A673 (cell line): ENCODE results near the gene ANKMY1. TPM values are rescaled to one million over a fixed set of nuclear protein-coding genes. Genes with fewer than 3 reads are reported as not detected.

Experiments
- BruUV-seq: library from RNA; stranded (reverse); fragments of 400-500 nt; replicated peaks from 2 replicates; lab custom pipeline; 2021; lab: Mats Ljungman, UMichigan
- CTCF ChIA-PET: fragments of 300-600 bp; sonication (Branson Sonifier 250); formaldehyde crosslinking; loops from one replicate; lab custom pipeline; 2022; ENCODE audit warnings: antibody characterized with exemption; lab: Charles Lee
- POLR2A ChIA-PET: fragments of 300-600 bp; sonication (Branson Sonifier 250); formaldehyde crosslinking; loops from one replicate; lab custom pipeline; 2022; ENCODE audit warnings: antibody characterized with exemption; ENCODE audit not compliant: low non-redundant PET; lab: Charles Lee
- DNase-seq: peaks from one replicate; pipeline ENCODE4 v3.0.0-alpha.2; 2015; ENCODE audit warnings: low spot score
- H3K27ac ChIP-seq: fragments of 200-600 bp; sonication (generic); 2 replicates; pipeline ENCODE4 v1.5.1; 2016; ENCODE audit warnings: mixed run types, low read depth, mild to moderate bottlenecking, mixed read lengths, antibody characterized with exemption, low read length; ENCODE audit not compliant: poor library complexity, severe bottlenecking
- H3K27me3 ChIP-seq: fragments of 200-600 bp; sonication (generic); replicated peaks from 2 replicates; pipeline ENCODE4 v1.6.1; 2017; ENCODE audit warnings: mixed run types, low read depth, mild to moderate bottlenecking, mixed read lengths, antibody characterized with exemption, low read length; ENCODE audit not compliant: insufficient read depth, poor library complexity
- H3K36me3 ChIP-seq: fragments of 200-600 bp; sonication (generic); 2 replicates; pipeline ENCODE4 v1.6.1; 2016; ENCODE audit warnings: mixed run types, mild to moderate bottlenecking, mixed read lengths, antibody characterized with exemption, low read length; ENCODE audit not compliant: insufficient read depth, poor library complexity, severe bottlenecking
- H3K4me1 ChIP-seq: fragments of 200-600 bp; sonication (generic); 2 replicates; pipeline ENCODE4 v1.6.1; 2017; ENCODE audit warnings: mixed run types, mild to moderate bottlenecking, mixed read lengths, antibody characterized with exemption, low read length; ENCODE audit not compliant: insufficient read depth, poor library complexity, severe bottlenecking
- H3K4me3 ChIP-seq: fragments of 200-600 bp; sonication (generic); 2 replicates; pipeline ENCODE4 v1.5.1; 2016; ENCODE audit warnings: low read depth, mixed run types, mild to moderate bottlenecking, mixed read lengths, low read length; ENCODE audit not compliant: poor library complexity, severe bottlenecking
- H3K9me3 ChIP-seq: fragments of 200-600 bp; sonication (generic); 2 replicates; pipeline ENCODE4 v1.6.1; 2016; ENCODE audit warnings: mixed run types, low read depth, mild to moderate bottlenecking, mixed read lengths, antibody characterized with exemption, low read length; ENCODE audit not compliant: poor library complexity, severe bottlenecking
- CTCF ChIP-seq: fragments of 300-800, 200-600 bp; sonication (generic); conservative IDR thresholded peaks from 2 replicates; pipeline ENCODE4 v1.5.1; 2017; ENCODE audit warnings: low read depth, mild to moderate bottlenecking, antibody characterized with exemption, low read length, moderate library complexity, mixed read lengths
- EZH2 ChIP-seq: fragments of 200-600 bp; sonication (generic); IDR thresholded peaks from 2 replicates; pipeline ENCODE4 v1.6.1; 2017; ENCODE audit warnings: borderline replicate concordance, low read depth, mild to moderate bottlenecking, mixed read lengths, antibody characterized with exemption, low read length; ENCODE audit not compliant: poor library complexity, severe bottlenecking
- intact Hi-C: fragments of 100-400 bp; cut with micrococcal nuclease; formaldehyde crosslinking; loops from one replicate; pipeline ENCODE4 v1.10.0; 2022; ENCODE audit not compliant: unreplicated experiment
- total RNA-seq: library from RNA; stranded (reverse); gene quantifications from 2 replicates; pipeline ENCODE4 v1.2.3, GENCODE V29; 2021

Gene ANKMY1
- total RNA-seq, 1 experiment from 2014 or later = 21.8 TPM

- DNase-seq = no peak
- intact Hi-C loops = no loop called here
- no peak overlapping the region for H3K27ac ChIP-seq
- CTCF ChIA-PET = no interaction called here
- TF ChIP-seq CTCF (no peak), EZH2 (no peak)
- no peaks in the 10 kb centered on the region for H3K36me3 ChIP-seq
- no peaks in the 10 kb centered on the region for H3K27me3 ChIP-seq
- POLR2A ChIA-PET = interaction anchor here (0.7 kb wide), 1 partner anchor 263 kb away, joined by 5 read pairs; no protein-coding TSS in a partner anchor
- H3K9me3 ChIP-seq = no peaks in the 10 kb centered on the region
- BruUV-seq = no TSS peak
- H3K4me1 ChIP-seq = no peaks in the 10 kb centered on the region
- no peak overlapping the region for H3K4me3 ChIP-seq
These were observed 93.1 kb downstream of the ANKMY1 start for GRCh38 chr2:240464514-240465241.

GRCh38 chr2:240463866-240464481, 93.8 kb downstream of the ANKMY1 start:
- Histone ChIP-seq H3K27me3 (no peaks in the 10 kb centered on the region), H3K9me3 (no peaks in the 10 kb centered on the region), H3K27ac (no peak overlapping the region), H3K36me3 (no peaks in the 10 kb centered on the region), H3K4me1 (no peaks in the 10 kb centered on the region), H3K4me3 (no peak overlapping the region)
- intact Hi-C loops = no loop called here
- BruUV-seq = no TSS peak
- no peak for DNase-seq
- POLR2A ChIA-PET = no interaction called here
- CTCF ChIA-PET = no interaction called here
- no peak for TF ChIP-seq CTCF
- TF ChIP-seq EZH2 = no peak

GRCh38 chr2:240463274-240463865, 94.4 kb downstream of the ANKMY1 start:
- Histone ChIP-seq H3K27ac (no peak overlapping the region), H3K27me3 (no peaks in the 10 kb centered on the region), H3K4me1 (no peaks in the 10 kb centered on the region), H3K36me3 (no peaks in the 10 kb centered on the region), H3K4me3 (no peak overlapping the region), H3K9me3 (no peaks in the 10 kb centered on the region)
- ChIA-PET CTCF (no interaction called here), POLR2A (no interaction called here)
- BruUV-seq = no TSS peak
- DNase-seq = no peak
- intact Hi-C loops = no loop called here
- TF ChIP-seq EZH2 (no peak), CTCF (no peak)
